HG03460 (cell line): ENCODE measurements around the gene KLHL29.

ENCODE experiments used
- ATAC-seq: cut with Tn5 transposase; IDR thresholded peaks from one replicate; pipeline ENCODE4 v1.9.1; 2021; ENCODE audit not compliant: unreplicated experiment

The KLHL29 gene

GRCh38 chr2:23563673-23564614 is 179.0 kb downstream of the KLHL29 start:
- no peak for ATAC-seq

DNA sequence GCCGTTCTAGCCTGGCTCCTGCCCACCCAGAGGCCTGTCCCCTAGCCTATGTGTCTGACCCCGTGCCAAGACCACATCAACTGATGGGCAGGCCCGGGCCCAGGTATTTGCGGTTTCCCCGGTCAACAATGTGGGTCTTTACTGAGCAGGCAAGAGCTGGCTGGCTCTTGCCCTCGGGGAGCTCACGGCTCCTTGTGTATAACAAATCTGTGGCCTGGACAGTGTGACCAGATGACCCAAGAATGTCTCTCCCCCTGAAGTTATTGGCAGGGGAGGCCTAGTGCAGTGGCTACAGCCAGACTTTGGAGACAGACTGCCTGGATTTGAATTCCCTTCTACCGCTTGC is 179.6 kb downstream of the KLHL29 start:
- ATAC-seq = no peak

DNA sequence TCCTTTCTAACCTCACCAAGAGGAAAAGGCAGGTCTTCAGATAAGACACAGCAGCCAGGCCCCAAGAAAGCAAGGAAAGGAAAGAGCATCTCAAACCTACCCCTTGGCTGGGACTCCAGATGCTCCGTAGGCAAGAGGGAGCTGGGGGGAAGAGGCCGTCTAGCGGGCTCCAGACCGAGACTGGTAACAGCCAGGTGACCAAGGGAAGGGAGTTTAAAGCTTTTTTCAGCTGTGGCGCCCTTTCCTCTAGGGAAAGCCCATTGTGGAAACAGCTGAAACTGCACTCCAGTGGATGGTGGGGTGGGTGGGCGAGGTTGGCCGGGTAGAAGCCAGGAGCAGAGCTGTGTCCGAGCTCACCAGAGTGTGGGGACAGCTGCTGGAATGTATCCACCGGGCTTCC is 180.4 kb downstream of the KLHL29 start:
- ATAC-seq = no peak

- ATAC-seq = no peak
These were observed 180.8 kb downstream of the KLHL29 start for GRCh38 chr2:23565814-23566213.

- ATAC-seq = no peak
These were observed 181.5 kb downstream of the KLHL29 start for GRCh38 chr2:23566241-23567142.

GRCh38 chr2:23567161-23567756 is 182.3 kb downstream of the KLHL29 start:
- no peak for ATAC-seq

- no peak for ATAC-seq
These were observed 183.2 kb downstream of the KLHL29 start for GRCh38 chr2:23568211-23568610.

DNA sequence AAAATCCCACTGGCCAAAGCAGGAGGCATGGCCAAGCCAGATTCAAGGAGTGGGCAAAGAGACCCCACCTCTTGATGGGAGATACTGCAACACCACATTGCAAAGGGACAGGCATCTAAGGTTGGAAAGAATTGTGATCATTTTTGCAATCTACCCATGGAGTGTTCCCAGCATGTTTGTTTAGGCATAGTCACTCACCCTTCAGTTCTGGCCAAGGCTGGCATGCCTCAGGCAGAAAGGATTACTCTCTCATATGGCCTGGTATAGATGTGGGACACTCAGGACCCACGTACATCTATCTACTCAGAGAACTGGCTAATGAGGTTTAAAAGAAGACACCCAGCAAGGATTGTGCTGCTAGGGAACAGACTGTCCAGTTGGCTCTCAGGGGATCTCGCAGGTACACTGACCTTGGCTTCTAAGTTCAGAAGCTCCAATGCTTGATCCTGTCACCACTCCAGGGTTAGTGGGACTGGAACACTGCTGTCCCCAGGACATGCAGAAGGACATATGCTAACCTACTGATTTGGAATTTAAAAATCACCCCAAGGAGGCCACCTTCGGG is 183.7 kb downstream of the KLHL29 start:
- no peak for ATAC-seq

- ATAC-seq = no peak
These were observed 184.9 kb downstream of the KLHL29 start for GRCh38 chr2:23569761-23570365.

- ATAC-seq = no peak
These were observed 186.1 kb downstream of the KLHL29 start for GRCh38 chr2:23571085-23571484.

DNA sequence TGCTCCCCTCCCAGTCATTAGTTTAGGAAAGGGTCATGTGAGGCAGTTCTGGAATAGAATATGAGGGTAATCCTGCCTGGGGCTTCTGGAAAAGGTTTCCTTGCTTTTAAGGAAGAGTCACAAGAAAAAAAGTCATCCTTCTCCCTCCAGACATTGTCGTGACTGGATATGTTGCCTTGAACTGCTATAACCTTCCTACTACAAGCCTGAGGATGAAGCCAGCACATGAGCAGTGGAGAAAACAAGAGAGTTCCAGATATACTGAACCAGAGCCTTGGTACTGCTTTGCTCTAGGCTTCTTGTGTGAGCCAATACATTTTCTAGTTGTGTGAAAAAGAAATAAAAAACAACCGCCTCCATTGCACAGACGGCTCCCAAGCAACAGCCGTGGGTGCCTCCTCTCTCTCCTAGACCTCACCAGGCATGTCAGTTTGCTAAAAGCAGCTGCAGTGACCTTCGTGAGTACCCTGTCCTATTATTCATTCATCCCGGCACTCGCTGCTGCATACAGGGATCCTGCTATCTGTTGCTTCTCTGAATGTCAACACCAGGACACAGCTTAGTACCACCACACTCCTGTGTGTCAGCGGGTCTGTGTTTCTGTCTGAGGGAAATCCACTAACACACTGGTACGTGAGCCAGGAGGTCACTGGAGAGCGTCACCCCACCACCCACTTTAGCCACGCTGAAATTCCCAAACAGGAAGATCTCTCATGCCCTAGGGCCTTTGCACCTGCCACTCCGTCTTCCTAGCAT is 186.7 kb downstream of the KLHL29 start:
- no peak for ATAC-seq

DNA sequence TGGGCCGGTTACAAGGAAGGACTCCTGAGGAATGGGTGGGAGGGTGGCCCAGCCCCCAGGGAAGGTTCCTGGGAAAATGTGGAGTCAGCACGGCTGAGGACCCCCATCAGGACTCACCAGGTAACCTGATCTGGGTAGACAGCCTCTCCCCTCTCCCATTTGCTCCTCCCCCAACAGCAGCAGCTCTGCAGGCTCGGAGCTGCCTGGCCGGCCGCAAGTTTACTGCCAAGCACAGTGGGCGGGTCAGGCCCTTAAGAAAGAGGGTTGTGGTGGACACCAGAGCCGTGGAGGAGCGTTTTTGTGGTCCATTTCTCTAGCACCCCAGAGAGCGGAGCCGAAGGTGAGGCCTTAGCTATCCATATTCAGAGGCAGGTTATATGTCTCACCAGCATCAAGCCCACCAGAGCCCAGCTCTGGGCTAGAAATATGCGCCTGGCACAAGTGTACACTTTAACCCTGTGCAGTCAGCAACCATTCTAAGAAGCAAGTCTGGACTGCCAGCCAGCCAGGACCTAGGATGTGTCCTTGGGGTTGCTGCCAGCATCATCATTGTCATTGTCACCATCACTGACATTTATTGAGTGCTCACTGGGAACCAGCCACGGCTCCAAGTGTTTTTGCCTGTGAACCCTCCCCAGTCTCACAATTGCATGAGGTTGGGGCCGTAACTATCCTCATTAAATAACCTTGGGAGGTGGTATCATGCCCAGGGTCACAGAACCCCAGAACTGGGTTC is 190.1 kb downstream of the KLHL29 start:
- ATAC-seq = no peak

GRCh38 chr2:23578964-23579671 is 194.1 kb downstream of the KLHL29 start:
- no peak for ATAC-seq

DNA sequence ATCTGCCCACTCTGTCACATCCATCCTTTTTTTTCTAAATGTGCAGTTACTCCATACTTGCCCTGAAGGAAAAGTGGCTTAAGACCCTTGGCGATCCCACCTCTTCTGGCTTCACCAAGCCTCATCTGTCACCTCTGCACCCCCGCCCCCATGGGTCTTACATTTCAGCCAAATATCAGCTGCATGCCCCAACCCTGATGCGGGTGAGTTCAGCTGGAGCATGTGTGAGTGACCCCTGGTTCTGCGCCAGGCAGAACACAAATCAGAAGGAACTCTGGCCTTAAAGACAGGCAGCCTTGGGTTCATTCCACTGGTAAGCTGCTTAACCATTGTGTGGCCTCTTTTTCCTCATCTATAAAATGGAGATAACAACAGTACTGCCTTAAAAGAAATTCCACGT is 194.7 kb downstream of the KLHL29 start:
- ATAC-seq = no peak

DNA sequence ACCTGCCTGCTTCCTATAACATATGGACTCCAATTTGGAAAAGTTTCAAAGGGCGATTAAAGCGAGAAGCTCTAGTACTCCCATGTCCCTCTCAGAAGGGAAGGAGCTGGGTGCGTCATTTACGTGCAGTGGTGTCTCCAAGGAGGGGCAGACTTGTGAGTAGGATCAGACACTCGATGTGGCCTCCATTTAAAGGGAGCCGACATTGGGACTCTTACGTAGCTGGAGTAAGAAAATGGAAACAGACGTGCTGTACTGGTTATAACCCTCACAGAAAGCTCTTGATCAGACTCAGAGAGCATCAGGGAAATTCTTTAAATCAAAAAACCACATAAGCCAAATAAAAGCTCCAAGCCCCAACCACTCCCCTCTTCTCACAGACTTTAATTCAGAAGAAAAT is 198.5 kb downstream of the KLHL29 start:
- ATAC-seq = no peak

DNA sequence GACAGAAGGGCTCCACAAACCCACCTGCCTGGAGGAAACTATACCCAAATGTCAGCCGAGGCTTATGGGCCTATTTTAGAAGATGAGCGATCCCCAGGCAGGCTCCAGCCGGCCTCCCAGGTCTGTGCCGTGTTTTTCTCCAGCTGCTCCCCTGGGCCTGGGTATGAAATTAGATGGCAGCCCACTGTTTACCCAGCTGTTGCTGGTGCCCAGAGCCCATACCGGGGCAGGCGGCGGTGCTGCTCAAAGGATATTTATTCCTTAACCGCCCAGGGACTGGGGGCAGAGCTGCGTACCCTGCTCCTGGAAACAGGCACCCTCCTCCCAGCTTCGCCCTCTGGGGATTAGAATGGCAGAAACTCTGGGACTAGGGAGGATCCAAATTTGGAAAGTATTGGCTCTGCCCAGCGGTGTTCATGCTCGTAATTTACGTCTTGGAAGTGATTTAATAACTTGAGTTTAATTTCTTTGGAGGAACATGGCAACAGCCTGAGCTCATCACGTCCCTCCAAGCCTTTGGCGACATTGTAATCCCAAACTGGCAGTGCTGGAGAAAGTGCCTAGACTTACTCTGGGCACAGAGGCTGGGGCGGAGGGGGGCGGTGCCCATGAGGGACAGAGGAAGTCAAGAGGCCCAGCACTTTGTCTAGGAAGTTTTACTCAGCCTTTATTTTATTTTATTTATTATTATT is 199.2 kb downstream of the KLHL29 start:
- ATAC-seq = no peak

DNA sequence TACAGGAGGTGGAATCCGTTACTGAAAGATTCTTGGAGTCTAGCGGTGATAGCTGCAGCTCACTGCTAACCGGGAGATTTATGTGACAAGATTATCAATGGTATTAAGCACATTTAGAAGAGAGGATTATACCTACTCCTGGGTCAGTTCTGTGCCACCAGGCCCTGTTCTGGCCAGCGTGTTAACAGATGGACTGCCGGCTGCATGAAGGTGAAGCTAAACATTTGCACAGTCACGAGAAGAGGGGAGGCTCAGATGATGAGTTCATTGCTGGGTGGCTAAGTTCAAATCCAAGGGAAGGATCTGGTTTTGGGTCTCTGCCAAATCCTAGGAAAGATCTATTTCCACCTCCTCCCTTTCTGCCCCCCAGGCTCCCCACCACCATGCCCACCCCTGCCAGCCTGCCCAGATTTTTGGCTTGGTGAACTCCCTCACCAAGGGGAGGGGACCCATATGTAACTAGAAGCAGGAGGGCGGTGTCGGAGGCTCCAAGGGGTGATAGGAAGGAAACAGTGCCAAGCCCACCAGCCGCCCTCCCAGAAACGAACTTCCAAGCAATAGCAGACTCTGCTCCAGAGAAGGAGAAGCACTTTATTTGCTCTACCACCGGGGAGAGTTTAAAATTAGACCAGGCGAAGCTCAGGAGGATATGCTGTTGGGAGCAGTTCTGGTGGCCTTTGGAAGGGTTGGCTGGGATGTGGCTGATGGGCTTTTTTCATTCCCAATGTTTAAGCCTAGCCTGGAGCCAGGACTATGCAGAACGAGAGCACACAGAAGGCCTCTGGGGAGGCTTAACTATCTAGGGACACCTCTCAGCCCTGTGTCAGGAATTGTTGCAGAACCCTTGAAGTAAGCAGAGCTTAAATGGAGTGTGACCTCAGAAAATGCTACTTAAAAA is 200.5 kb downstream of the KLHL29 start:
- ATAC-seq = no peak
